HepG2 (cell line): ENCODE measurements around the gene FITM1. TPM values are rescaled to one million over a fixed set of nuclear protein-coding genes. Genes with fewer than 3 reads are reported as not detected.

Experiments
- EHMT2 ChIP-seq: fragments of 200-600 bp; sonication (generic); IDR thresholded peaks from 2 replicates; pipeline ENCODE4 v1.7.0; 2017; ENCODE audit warnings: antibody characterized with exemption, low read depth, low read length, borderline replicate concordance
- HNRNPK ChIP-seq: fragments of 200-400 bp; formaldehyde crosslinking; IDR thresholded peaks from 2 replicates; pipeline ENCODE4 v1.6.1; 2018; ENCODE audit warnings: low read length, low read depth, moderate library complexity, mild to moderate bottlenecking; ENCODE audit not compliant: poor library complexity, severe bottlenecking
- KDM2A ChIP-seq: sonication (generic); formaldehyde crosslinking; IDR thresholded peaks from 2 replicates; pipeline ENCODE4 v1.4.0; 2020; ENCODE audit warnings: low read depth, missing genetic modification reagents, borderline replicate concordance
- NFRKB ChIP-seq: fragments of 450-650 bp; IDR thresholded peaks from 2 replicates; pipeline ENCODE4 v1.6.1; 2017
- POGK ChIP-seq: sonication (generic); formaldehyde crosslinking; conservative IDR thresholded peaks from 2 replicates; pipeline ENCODE4 v1.8.0; 2022; ENCODE audit warnings: mild to moderate bottlenecking, moderate library complexity, missing genetic modification reagents
- REPIN1 ChIP-seq: sonication (generic); formaldehyde crosslinking; IDR thresholded peaks from 2 replicates; pipeline ENCODE4 v1.8.0; 2022; ENCODE audit warnings: missing genetic modification reagents, low read depth, mild to moderate bottlenecking, borderline replicate concordance
- REST ChIP-seq, 2 experiments: IDR thresholded peaks; 2 replicates each; pipeline ENCODE4 v1.6.1; 2011 to 2012; ENCODE audit warnings: low read length in 2 of 2, borderline replicate concordance in 1 of 2, low read depth in 1 of 2, mild to moderate bottlenecking in 1 of 2, moderate library complexity in 1 of 2
- SOX5 ChIP-seq: IDR thresholded peaks from 2 replicates; pipeline ENCODE4 v1.6.1; 2016; ENCODE audit warnings: borderline replicate concordance
- ZHX2 ChIP-seq, 2 experiments: sonication (generic) in 1 of 2; formaldehyde crosslinking in 1 of 2; IDR thresholded peaks; 2 replicates each; pipeline versions ENCODE4 v1.6.1 to v1.9.0; 2014 to 2022; ENCODE audit warnings: antibody characterized with exemption in 1 of 2, borderline replicate concordance in 1 of 2, inconsistent platforms in 1 of 2, low read depth in 1 of 2, missing genetic modification reagents in 1 of 2
- ZNF280D ChIP-seq: sonication (generic); formaldehyde crosslinking; IDR thresholded peaks from 2 replicates; pipeline ENCODE4 v1.5.1; 2020; ENCODE audit warnings: mild to moderate bottlenecking, missing genetic modification reagents
- ZNF713 ChIP-seq: sonication (generic); formaldehyde crosslinking; IDR thresholded peaks from 2 replicates; pipeline ENCODE4 v1.4.0; 2020; ENCODE audit warnings: mild to moderate bottlenecking, missing genetic modification reagents
- polyA plus RNA-seq, 8 experiments: library from polyadenylated mRNA; depleted of rRNA in 3 of 8; stranded (reverse) in 7 of 8; unstranded in 1 of 8; fragments of >200 nt; fragmentation: Illumina TruSeq in 4 of 8; extraction: Trizol in 4 of 8; gene quantifications; 2 replicates each; pipeline versions ENCODE4 v1.2.1 to v1.2.3, GENCODE V29; 2011 to 2016; ENCODE audit warnings: low read depth in 4 of 8, missing spikeins in 1 of 8, mixed read lengths in 1 of 8; ENCODE audit not compliant: insufficient read depth in 1 of 8
- total RNA-seq, 5 experiments: library from RNA; depleted of rRNA; stranded (reverse); fragments of >200 nt; fragmentation: Illumina TruSeq; extraction: Trizol; gene quantifications; 2 replicates each; pipeline ENCODE4 v1.2.3, GENCODE V29; 2016; ENCODE audit warnings: low read depth in 1 of 5

Gene FITM1
- total and polyA plus RNA-seq, 2 of the 13 experiments (the other 11 are each of a cell fraction or from before 2014, with no cell fraction given) = 2.7 to 5.8 TPM

- TF ChIP-seq ZHX2 (IDR thresholded peaks at IDR 0.05; ENCODE audit: low read depth) (no peak), ZHX2 (CRISPR knock-in tag; IDR thresholded peaks at IDR 0.05; ENCODE audit: borderline replicate concordance) (no peak), HNRNPK (no peak), SOX5 (CRISPR knock-in tag) (no peak), NFRKB (no peak), ZNF280D (CRISPR knock-in tag) (no peak), ZNF713 (CRISPR knock-in tag) (no peak), REPIN1 (CRISPR knock-in tag) (no peak), POGK (CRISPR knock-in tag) (no peak), KDM2A (CRISPR knock-in tag) (no peak), EHMT2 (no peak), REST (IDR thresholded peaks at IDR 0.05; ENCODE audit: borderline replicate concordance in 1 of 2, low read depth in 1 of 2, low read length in 2 of 2) (no peak)
Observed at GRCh38 chr14:24123424-24124417, 6.7 kb upstream of the FITM1 start (continued).
